GM18519 (cell line): ENCODE measurements around the gene SNCA.

Experiments
- ATAC-seq: cut with Tn5 transposase; IDR thresholded peaks from one replicate; pipeline ENCODE4 v1.9.1; 2021; ENCODE audit warnings: mild to moderate bottlenecking, moderate library complexity; ENCODE audit not compliant: unreplicated experiment, low FRiP score

The SNCA gene

DNA sequence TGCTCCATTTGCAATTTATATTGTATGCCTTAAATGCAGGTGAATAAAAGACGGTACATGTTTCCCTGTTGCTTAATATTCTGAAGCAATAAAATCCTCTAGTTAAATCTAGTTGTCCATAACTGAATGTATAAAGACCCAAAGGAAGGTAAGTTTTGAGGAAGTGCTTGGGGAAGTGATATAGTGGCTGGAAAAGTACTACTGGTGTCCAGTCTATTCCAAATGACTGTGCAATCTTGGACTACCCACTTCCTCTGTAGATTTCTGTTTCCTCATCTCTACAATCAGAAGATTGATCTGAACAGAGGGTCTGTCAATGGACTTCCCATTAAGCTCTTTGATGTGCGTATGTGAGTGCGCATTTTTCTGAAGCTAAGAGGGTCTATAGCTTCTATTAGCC is 17.0 kb downstream of the SNCA start:
- ATAC-seq, result no peak

DNA sequence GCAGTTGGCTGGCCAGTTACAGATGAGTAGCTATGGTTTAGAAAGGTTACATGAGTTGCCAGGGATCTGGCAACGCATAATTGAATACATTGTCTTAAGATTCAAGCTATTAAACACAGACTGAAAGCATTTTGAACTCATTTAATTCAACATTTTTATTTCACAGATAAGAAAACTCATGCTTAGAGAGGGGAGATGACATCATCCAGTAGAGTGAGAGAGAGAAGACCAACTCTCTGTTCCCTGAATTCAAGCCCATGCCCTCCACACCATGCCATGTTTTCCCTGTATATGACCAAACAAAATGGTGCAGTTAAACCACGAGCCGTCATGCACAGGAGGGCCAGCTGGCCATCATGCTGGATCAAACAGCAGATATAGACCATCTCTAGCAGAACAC is 22.6 kb downstream of the SNCA start:
- ATAC-seq, result no peak

DNA sequence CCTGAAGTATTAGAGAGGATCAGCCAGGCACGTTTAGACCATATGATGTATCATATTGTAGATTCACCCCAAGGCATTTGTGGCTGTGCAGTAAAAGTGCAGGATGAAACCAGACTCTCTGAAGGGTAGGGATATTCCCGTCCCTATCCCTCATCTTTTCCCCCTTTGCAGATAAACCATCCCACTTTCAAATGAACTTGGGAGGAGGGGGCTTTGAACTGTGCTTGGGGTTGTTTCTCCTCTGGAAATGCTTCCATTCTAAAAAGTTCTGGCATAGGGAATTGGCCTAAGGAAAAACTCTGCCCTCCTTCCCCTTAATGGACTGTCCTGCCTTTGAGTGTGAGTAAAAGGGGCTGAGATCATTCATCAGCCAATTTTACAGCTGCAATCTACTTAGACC is 23.8 kb downstream of the SNCA start:
- no peak for ATAC-seq

DNA sequence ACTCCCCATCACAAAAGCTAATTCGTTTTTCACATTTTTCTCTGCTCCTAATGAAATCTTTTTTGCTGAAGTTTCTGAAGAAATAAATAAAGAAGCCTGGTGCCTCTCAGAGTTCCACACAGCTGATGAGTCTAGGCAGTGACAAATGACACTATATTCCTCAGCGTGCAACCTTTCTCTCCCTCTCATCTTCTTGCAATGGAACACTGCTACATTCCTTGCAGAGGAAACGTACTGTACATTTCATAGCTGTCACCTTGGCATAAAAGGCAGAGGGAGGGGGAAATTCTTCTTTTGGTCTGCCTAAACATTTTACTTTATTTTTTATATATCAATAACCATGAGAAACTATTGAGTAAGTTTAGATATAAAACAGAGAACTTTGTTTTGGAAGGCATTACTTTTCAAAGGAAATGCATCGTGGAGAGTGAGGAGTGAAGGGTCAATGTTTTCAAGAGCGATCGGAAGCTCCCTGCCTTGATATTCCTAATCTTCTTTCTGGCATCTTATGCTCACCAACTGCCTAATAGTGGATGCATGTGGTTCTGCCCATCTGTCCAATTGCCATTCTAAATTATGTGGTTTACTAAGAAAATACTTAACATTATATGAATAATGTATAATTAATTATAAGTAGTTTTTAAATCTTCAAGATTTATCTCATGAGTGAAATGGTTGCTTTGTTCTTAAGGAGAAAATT is 29.4 kb downstream of the SNCA start:
- no peak for ATAC-seq

DNA sequence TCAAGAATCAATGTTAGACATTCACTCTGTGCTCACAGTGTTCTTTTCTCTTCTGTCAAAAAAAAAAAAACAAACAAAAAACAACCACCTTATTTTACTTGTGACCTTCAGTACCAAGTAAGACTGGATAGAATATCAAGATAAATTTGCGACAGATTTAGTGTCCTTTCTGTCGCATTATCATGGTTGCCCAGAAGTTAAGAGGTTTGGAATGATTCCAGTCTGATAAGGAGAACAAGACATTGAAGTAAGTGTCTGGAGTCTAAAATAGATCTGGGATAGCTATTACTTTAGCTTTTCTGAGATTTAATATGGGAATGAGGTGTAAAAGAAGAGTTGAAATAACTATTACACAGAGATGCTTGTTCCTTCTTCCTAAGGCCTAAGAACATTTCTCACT is 31.7 kb downstream of the SNCA start:
- ATAC-seq, result no peak

DNA sequence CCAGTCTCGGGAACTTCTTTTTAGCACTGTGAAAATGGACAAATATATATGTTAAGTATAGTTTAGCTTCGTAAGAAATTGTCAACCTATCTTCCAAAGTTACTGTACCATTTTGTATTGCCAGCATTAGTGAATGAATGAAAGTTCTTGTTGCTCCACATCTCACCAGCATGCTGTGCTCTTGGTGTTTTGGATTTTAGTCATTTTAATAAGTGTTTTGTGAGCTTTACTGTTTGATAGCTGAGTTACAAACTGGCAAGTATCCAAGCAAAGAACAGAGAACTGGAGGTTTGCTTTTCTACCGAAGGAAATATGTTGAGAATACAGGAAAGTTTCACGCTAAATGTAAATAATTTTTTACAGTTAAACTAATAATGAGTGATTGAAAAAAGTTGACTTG is 33.0 kb downstream of the SNCA start:
- ATAC-seq, result no peak

DNA sequence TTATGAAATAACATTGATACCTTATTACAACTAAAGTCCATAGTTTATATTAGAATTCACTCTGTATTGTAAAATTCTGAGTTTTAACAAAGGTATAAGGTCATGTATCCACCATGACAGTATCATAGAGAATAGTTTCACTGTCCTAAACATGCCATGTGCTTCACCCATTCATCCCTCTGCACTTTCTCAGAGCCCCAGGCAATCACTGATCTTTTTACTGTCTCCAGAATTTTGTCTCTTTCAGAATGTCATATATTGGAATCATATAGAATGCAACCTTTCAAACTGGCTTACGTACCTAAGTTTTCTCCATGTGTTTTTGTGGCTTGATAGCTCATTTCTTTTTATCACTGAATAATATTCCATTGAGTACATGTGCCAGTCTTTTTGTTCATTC is 33.9 kb downstream of the SNCA start:
- no peak for ATAC-seq

DNA sequence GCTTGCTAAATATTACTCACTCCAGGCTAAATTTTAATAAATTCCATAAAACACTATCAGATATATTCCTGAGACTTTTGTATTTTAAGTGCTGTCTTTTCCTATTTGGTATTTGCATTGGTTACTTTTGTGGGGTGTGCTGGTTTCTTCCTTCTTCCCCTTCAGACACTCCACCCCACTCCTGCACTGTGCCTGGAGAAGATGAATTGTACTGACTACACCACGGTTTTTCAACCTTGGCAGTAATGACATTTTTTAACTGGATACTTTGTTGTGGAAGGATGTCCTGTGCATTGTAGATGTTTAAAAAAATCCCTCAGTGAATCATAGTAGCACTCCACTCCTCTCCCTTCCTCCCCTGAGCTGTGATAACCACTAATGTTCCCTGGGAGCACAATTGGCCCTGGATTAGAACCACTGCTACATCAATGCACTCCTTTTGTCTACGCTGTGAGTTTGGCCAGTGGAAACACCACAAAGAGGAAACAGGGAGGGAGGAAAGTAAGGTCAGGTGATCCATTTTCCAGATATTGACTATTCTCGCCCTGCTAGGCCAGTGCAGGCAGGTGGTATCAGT is 36.3 kb downstream of the SNCA start:
- no peak for ATAC-seq

DNA sequence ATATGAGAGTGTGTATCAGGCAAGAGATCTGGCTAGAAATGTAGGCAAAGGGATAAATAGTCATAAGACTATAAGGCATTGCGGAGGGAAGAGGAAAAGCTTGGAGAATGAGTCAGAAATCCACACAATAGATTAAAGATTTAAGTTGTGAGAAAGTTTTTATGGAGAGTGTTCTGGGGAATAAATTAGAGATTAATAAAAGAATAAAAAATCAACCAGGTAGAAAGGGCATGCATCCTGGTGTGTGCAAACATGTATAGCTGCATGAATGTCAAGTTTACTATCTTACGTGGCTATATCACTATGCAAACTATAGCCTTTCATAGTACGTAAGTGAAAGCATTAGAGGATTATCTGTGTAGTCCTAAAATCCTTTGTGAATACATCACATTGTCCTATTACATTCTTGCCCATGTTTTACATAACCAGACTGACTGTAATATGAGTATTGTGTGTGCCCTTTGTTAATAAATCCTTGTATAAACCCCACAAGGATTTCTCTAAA is 36.9 kb downstream of the SNCA start:
- no peak for ATAC-seq

DNA sequence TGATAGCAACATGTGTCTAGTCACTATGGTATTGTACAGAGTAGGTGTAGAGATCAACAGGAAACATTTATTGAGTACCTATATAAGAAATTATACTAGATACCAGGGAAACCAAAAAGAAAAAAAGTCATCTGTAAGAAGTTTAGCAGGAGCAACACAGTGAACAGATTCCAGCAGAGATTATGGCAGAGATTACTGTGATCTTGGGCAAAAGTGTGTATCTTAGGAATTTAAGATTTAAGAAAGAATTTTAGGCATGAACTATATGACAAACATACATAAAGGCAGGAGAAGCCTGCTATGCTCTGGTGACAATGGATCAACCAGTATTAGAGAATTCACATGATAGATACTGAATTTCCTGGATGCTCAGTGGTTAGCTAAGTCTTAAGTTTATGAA is 37.9 kb downstream of the SNCA start:
- no peak for ATAC-seq

DNA sequence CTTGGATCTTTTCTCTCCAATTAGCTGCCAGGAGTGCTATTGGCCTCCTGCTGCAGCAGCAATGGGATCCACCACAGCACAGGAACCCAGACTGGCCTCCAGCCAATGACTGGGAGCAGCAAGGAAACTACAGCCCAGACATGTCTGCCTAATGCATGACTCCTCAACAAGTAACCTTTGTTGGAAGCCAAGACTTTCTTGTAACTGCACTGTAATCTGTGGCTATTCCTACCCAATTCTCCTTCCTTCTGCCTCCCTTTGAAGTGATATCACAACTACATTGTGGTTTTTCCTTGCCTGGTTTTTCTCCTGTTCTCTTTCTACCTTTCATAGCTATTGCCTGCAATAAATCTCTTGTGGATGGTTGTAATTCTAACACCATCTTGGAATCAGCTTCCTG is 39.8 kb downstream of the SNCA start:
- no peak for ATAC-seq

DNA sequence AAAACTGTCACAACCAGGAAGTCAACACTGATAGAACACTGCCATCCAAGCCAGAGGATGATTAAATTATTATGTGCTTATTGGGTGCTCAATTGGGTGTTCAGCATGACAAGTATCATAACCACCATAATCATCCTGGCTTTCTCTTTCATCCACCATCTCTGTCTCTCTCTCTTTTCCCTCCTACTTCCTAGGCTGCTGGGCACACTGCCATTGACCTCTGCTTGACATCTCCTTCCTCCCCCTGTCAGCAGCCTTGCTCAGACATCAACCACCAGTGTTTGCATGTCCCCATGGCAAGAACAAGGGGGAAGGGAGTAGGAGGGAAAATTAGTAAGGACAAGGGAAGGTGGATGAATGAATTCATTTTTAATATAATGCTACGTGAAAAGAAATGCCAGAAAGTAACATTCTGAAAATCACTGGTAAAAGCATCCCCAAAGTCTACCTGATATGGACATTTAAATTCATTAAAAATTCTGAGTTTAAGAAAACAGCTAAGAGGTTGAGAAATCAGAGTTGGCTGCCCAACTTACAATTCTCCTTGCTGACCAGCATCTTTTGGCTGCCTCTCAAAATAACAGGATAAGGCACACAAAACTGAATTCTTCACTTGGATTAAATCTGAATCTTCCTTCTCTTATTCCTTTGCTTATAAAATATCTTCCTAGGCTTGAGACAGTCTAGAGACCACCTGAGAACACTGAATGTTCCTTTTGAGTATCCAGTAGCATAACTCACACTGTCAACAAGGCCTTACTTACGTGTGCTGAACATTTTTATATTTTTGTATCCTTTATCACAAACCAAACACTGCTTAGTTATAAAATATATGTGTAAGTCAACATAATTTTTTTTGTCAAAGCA is 48.5 kb downstream of the SNCA start:
- no peak for ATAC-seq

DNA sequence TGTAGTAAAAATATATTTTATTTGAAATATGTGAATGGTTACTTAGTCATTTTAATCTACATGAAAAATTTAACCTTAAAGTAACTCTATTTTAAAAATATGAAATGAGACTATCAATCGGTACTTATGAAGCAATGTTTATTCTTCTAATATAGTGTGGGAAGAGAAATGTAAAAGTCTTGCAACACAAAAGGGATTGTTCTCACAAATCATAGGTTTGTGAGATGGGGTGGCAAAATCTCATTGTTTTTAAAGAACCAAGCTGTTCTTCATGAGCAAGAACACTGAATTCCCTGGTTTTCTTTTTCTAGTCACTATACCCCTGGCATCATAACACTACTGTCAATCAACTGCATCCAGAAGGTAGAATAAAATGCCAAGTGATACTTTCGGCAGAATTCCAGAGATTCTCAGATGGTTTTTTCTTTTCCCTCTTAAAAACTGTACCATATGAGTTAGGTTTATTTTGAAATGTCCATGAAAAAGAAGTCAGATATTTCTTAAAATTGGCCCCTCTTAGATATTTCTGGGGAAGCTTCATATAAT is 52.2 kb downstream of the SNCA start:
- no peak for ATAC-seq

DNA sequence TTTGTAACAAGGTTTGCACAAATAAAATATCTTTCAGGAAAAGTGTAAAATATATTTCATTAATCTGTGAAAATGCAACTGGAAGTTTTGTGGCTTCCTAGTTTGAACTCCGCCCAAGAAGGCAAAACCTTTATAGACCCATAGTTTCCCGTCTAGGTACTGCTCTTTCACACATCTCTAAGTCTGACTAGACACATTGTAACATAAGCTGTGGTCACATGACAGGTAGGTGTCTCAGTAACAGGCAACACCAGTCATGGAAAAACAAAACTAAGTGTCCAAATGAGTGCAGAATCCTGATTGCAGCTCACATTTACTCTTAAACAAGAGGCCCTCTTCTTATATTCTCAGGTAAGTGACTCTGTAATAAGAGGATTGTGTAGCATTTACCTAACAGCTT is 55.6 kb downstream of the SNCA start:
- no peak for ATAC-seq

DNA sequence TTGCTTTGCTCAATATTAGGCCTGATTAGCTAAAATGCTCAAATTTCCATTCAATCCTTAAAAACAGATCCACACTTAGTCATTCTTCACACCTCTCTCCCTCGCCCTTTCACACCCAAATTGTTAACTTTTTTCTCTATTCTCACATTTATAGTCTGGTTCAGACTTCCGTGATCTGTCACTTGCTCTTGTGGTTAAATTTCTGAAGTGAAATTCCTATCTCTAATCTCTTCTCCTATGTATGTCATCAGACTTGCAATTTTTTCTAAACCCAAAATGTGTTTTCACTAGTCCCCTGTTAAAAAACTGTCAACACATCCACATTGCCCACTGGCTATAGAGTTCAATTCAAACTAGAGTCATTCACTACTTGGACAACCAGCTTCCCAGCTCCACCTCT is 63.2 kb downstream of the SNCA start:
- ATAC-seq, result no peak

DNA sequence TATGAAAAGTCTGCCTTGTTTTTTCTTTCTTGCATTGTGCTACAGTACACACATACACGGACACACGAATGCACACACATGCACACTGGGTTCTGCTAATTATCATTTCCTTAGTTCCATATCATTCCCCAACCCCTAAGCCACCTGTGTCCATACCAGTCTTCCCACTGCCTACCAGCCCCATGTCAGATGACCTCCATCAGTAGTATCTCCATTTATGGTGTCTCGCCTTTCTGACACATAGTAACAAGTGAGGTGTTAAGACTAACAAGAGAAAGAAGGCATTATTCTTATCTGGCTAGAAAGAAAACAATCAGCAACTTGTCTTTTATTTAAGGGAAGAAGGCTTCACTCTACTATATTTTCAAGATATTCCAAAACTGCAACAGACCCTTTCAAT is 67.1 kb downstream of the SNCA start:
- no peak for ATAC-seq

DNA sequence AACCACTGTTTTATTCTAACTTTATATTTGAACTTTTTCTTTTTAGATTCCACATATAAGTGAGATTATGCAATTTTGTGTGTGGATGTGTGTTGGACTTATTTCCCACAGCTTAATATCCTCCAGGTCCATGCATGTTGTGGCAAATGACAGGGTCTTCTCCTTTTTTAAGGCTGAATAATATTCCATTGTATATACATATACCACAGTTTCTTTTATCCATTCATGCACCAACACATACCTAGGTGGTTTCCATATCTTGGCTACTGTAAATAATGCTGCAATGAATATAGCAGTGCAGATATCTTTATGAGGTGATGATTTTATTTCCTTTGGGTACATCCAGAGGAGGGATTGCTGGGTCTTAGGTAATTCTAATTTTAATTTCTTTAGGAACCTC is 69.0 kb downstream of the SNCA start:
- no peak for ATAC-seq

DNA sequence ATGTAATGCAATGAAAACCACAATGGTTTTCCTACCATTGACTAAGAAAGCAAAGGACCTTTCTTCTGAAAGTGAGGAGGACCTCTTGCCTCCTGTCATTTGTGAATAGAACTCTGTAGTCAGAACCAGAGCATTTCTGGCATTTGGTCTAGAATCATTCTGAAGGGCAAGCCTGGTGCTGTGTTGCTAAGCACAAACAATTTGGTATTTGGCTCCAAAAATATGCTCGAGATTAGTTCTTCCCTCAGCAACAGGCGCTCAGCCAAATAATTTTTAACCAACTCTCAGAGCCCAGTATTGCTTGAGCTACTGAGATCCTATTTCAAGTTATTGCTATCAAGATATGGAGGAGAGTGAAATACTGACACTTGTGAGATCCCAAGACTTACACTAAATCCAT is 71.0 kb downstream of the SNCA start:
- ATAC-seq, result no peak

DNA sequence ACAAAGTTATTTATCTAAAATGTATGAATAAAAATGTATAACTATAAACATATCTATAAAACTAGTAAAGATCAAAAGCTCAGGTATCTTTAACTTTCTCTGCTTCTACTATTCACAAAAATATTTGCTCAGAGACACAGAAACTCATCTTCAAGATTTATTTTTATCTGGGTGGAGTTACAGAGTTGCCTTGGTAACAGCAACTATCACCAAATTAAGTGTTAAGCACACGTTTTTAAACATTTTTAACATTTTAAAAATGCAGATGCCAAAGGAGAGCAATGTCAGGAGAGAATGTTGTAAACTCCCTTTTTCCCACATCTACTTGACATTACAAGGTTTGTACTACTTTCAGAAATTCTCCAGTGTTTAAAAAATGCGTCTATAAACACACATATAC is 71.4 kb downstream of the SNCA start:
- no peak for ATAC-seq

DNA sequence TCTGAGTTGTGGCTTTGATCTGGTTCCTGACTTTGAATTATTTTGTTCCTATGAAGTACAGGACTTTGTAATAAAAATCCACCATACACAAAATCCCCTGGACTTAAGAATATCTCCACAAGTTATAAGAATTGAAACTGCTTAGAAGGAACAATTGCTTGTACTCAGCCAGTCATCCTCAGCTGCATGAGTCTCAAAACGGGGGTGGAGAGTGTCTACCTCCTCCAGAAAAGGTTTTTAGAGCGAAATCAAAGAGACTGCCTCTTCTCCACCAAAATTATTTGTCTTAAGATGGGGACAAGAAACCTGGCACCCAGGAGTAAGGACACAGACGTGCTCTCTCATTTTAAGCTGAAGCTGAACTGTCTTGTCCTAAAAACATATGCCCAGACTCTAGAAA is 74.7 kb downstream of the SNCA start:
- no peak for ATAC-seq

DNA sequence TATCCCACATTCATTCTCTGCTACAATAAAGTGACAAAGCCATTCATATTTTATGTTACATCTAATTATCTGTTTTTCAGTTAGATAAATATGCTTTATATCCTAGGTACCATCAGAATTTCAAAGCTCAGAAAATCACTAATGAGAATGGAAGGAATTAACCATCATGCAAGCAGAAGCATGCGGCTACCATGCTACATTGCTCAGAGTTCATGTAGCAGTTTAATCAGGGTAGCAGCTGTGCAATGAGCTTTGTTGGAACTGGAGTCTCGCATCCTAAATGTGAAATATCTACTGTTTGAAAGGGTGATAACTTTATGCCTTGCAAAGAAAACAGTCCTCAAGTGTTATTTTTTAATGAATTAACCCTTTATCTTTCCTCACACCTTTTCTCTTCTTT is 77.5 kb downstream of the SNCA start:
- no peak for ATAC-seq
